ENCODE results near the gene CUTA. TPM values are rescaled to one million over a fixed set of nuclear protein-coding genes. Genes with fewer than 3 reads are reported as not detected.

The CUTA gene
- total and polyA plus RNA-seq, 3 donors from 2014 or later: 132 to 146 (median 139) TPM

DNA sequence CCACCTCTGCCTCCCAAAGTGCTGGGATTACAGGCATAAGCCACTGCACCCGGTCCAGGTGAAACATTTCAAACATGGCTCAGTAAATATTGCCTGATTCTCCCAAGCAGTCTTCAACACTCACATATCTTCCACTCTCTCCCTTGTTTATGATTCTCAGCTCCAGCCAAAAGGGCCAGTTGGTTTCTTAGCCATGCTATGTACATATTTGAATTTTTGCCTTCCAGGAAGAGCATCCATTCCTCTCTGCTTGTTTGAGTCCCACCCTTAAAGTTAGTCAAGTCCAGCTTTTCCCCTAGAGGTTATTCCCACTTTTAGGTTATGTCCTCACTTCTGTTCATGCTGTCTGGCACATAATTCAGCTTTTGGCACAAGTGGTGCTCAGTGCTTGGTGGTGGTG lies 20.4 kb downstream of the CUTA start:
- H3K9me3 ChIP-seq: no peaks in the 10 kb centered on the region
- TF ChIP-seq, protein P1, sequence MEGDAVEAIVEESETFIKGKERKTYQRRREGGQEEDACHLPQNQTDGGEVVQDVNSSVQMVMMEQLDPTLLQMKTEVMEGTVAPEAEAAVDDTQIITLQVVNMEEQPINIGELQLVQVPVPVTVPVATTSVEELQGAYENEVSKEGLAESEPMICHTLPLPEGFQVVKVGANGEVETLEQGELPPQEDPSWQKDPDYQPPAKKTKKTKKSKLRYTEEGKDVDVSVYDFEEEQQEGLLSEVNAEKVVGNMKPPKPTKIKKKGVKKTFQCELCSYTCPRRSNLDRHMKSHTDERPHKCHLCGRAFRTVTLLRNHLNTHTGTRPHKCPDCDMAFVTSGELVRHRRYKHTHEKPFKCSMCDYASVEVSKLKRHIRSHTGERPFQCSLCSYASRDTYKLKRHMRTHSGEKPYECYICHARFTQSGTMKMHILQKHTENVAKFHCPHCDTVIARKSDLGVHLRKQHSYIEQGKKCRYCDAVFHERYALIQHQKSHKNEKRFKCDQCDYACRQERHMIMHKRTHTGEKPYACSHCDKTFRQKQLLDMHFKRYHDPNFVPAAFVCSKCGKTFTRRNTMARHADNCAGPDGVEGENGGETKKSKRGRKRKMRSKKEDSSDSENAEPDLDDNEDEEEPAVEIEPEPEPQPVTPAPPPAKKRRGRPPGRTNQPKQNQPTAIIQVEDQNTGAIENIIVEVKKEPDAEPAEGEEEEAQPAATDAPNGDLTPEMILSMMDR (IDR thresholded peaks at IDR 0.05): no peak
- no peak for TF ChIP-seq POLR2A (IDR thresholded peaks at IDR 0.05)
- DNase-seq: no peak
- H3K36me3 ChIP-seq (ENCODE audit: low read depth, missing control alignments): no peaks in the 10 kb centered on the region
- no peak overlapping the region for H3K4me3 ChIP-seq
- no peaks in the 10 kb centered on the region for H3K27me3 ChIP-seq
- H3K4me1 ChIP-seq: no peaks in the 10 kb centered on the region
- intact Hi-C loops (cut with DNase I; ENCODE audit: low total_unique reads): no loop called here
- H3K27ac ChIP-seq: no peak overlapping the region
- WGBS, 2 donors: 57 to 88% methylated on average over 1 of the region's 1 CpG

DNA sequence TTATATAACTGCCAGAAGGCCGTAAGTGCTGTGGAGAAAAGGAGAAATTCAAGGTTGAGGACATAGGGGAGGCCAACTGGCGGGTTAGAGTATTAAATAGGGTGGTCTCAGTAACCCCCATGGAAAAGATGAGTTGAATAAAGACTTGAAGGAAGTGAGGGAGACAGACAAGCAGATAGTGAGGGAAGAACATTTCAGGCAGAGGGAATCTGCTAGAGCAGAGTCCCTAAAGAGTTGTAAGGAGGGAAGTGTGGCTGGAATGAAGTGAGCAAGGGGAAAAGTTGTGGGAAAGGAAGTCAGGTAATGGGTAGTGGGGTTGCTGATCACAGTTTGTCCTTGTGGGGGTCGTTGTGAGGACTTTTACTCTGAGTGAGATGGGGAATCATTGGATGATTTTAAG lies 24.9 kb downstream of the CUTA start:
- WGBS, 2 donors: 40 to 57% methylated on average over 3 of the region's 3 CpGs
- no peaks in the 10 kb centered on the region for H3K27me3 ChIP-seq
- no peak for DNase-seq
- H3K4me1 ChIP-seq: peaks cover 7% of the 10 kb centered on the region
- H3K36me3 ChIP-seq (ENCODE audit: low read depth, missing control alignments): no peaks in the 10 kb centered on the region
- no peak overlapping the region for H3K4me3 ChIP-seq
- intact Hi-C loops (cut with DNase I; ENCODE audit: low total_unique reads): no loop called here
- no peak for TF ChIP-seq POLR2A (IDR thresholded peaks at IDR 0.05)
- TF ChIP-seq, protein P1 (IDR thresholded peaks at IDR 0.05): no peak
- no peak overlapping the region for H3K27ac ChIP-seq
- no peaks in the 10 kb centered on the region for H3K9me3 ChIP-seq

DNA sequence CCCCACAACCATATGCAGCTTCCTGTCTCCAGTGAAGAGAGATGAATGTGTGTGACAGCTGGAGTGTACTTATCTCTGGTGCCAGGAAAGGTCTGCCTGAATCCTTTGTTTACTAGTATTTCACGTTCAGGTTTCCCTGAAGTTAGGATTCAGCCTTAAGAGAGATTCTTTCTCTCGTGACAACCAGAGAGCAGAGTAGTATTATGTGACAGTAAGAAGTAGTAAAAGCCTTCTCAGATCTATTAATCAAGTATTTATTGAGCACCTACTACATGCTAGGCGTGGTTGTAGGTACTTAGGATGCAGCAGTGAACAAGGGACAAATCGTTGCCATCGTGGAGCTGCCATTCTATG lies 25.3 kb downstream of the CUTA start:
- no peak for DNase-seq
- H3K4me1 ChIP-seq: peaks cover 7% of the 10 kb centered on the region
- intact Hi-C loops (cut with DNase I; ENCODE audit: low total_unique reads): no loop called here
- no peak for TF ChIP-seq POLR2A (IDR thresholded peaks at IDR 0.05)
- TF ChIP-seq, protein P1 (IDR thresholded peaks at IDR 0.05): no peak
- H3K27ac ChIP-seq: peak overlapping the region in 1 of 2 donors; percentile 64
- no peaks in the 10 kb centered on the region for H3K27me3 ChIP-seq
- no peak overlapping the region for H3K4me3 ChIP-seq
- no peaks in the 10 kb centered on the region for H3K36me3 ChIP-seq (ENCODE audit: low read depth, missing control alignments)
- H3K9me3 ChIP-seq: no peaks in the 10 kb centered on the region
- WGBS, 2 donors: 33 to 43% methylated on average over 5 of the region's 5 CpGs

DNA sequence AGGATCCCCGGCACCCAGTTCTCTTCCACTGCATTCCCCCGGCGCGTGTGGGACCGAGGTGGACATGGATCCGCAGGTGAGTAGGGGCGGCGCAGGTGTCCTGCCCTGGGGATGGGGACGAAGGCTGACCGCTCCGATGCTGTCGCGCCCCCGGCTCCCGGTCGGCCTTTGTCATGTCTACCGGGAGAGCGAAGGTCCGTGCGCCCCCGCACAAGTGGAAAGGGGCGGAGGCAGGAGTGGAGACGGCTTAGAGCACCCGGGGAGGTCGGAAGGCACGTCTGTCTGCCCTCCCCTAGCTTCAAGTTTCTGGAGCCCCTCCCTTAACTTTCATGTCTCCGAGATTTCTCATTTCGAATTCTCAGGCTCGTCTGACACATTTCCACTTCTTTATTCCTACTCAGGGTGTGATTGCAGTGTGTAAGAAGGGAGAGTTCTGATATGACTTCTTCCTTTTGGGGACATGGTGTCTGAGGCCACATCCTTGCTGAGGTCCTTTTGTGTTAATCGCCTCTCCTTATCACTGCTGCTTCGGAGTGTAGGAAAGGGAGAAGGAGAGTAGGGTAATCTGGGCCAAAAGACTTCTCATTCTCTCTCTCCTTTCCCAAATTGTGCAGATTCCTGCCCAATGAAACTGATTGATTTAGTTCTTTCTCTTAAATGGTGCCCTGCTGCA lies 25.8 kb downstream of the CUTA start:
- Histone ChIP-seq H3K27me3 (no peaks in the 10 kb centered on the region), H3K4me1 (peaks cover 7% of the 10 kb centered on the region), H3K36me3 (ENCODE audit: low read depth, missing control alignments) (no peaks in the 10 kb centered on the region), H3K9me3 (no peaks in the 10 kb centered on the region), H3K27ac (peak overlapping the region; percentile 64 to 96), H3K4me3 (peak overlapping the region; percentile 51 to 65)
- intact Hi-C loops (cut with DNase I; ENCODE audit: low total_unique reads): no loop called here
- TF ChIP-seq POLR2A (IDR thresholded peaks at IDR 0.05): no peak
- 1% methylated on average over 12 to 24 of the region's 31 CpGs for WGBS, 2 donors
- no peak for DNase-seq

DNA sequence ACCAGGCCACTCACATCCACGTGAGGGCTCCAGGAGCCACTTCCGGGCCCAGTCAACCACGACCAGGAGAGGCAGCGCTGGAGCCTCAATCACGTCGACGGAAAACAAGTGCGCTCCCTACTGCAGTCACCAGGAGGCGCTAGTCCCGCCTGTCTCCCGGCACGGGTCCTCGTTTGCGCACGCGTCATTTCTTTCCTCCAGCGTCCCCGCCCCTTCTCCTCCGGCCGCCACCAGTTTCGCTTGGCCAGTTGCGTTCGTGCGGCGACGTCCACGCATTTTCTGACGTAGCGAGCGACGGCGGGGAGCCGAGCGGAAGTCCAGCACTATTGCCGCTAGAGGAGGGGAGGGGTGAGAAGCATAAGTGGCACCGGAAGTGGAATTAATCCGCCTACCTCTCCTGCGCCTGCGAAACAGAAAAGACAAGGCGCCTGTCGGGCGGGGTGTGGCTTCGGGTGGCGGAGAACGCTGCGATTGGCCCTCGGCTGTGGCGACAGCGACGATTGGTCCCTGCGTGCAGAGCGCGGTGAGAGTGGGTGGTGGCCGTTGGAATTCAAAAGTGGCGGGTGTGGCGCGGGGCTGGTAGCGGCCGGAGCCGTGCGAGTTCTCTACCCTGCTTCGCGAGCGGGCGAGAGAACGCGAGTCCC lies 26.5 kb downstream of the CUTA start, which contains the start of gene KIFC1:
TSS of gene KIFC1 (plus strand) at position 546 of the 644 bp plus-strand sequence. CDS start 163 bp downstream, outside the sequence.
- intact Hi-C loops (cut with DNase I; ENCODE audit: low total_unique reads): no loop called here

More for the DNA sequence above, 26.5 kb downstream of the CUTA start, which contains the start of gene KIFC1:
- H3K4me1 ChIP-seq: peaks cover 7% of the 10 kb centered on the region
- H3K27ac ChIP-seq: peak within 1 kb of the TSS; percentile 89 to 96
- DNase-seq: peak; percentile 99
- no peaks in the 10 kb centered on the region for H3K9me3 ChIP-seq
- 0% methylated on average over 19 to 66 of the region's 67 CpGs for WGBS, 2 donors
- no peaks in the 10 kb centered on the region for H3K27me3 ChIP-seq
- TF ChIP-seq, protein P1 (IDR thresholded peaks at IDR 0.05): peak; percentile 97 to 100 (median 99)
- no peak for TF ChIP-seq POLR2A (IDR thresholded peaks at IDR 0.05)
- H3K4me3 ChIP-seq: peak within 1 kb of the TSS; percentile 51 to 65
- no peaks in the 10 kb centered on the region for H3K36me3 ChIP-seq (ENCODE audit: low read depth, missing control alignments)

Measured in testis (tissue), 3 donors.